GM21737 (cell line): ENCODE data around the gene ZNF157.

Experiments used
- ATAC-seq: cut with Tn5 transposase; IDR thresholded peaks from one replicate; pipeline ENCODE4 v1.9.1; 2021; ENCODE audit warnings: mild to moderate bottlenecking, moderate library complexity; ENCODE audit not compliant: unreplicated experiment

Gene ZNF157

GRCh38 chrX:47446431-47446830 lies 76.1 kb downstream of the ZNF157 start:
- ATAC-seq: no peak

- ATAC-seq: no peak
Observed at GRCh38 chrX:47446971-47447370, 76.6 kb downstream of the ZNF157 start.

GRCh38 chrX:47447607-47448006 lies 77.2 kb downstream of the ZNF157 start:
- no peak for ATAC-seq

- ATAC-seq: no peak
Observed at GRCh38 chrX:47448165-47448806, 77.9 kb downstream of the ZNF157 start.

- ATAC-seq: no peak
Observed at GRCh38 chrX:47452112-47452511, 81.7 kb downstream of the ZNF157 start.

- no peak for ATAC-seq
Observed at GRCh38 chrX:47456080-47456479, 85.7 kb downstream of the ZNF157 start.

- no peak for ATAC-seq
Observed at GRCh38 chrX:47458528-47458927, 88.2 kb downstream of the ZNF157 start.

GRCh38 chrX:47460561-47460960 lies 90.2 kb downstream of the ZNF157 start:
- no peak for ATAC-seq
